Liver (tissue), 3 donors: ENCODE results near the gene ERC1.

Experiments
- CTCF ChIP-seq: fragments of 150-350 bp; IDR thresholded peaks from 2 replicates; pipeline ENCODE4 v1.5.1; 2017; ENCODE audit warnings: improper control_type of control experiment, low read depth, low read length; ENCODE audit not compliant: missing input control
- EGR1 ChIP-seq, 2 donors: IDR thresholded peaks; 2 replicates each; pipeline ENCODE4 v1.6.1; 2016 to 2018; ENCODE audit warnings: antibody characterized with exemption in 2 of 2, low read depth in 2 of 2
- GABPA ChIP-seq, 2 donors: IDR thresholded peaks in 1 of 2; conservative IDR thresholded peaks in 1 of 2; 2 replicates each; pipeline ENCODE4 v1.6.1; 2016; ENCODE audit warnings: antibody characterized with exemption in 2 of 2, mild to moderate bottlenecking in 1 of 2, moderate library complexity in 1 of 2
- HNF4A ChIP-seq, 2 donors: conservative IDR thresholded peaks; 2 replicates each; pipeline ENCODE4 v1.6.1; 2016; ENCODE audit warnings: antibody characterized with exemption in 2 of 2, mild to moderate bottlenecking in 2 of 2
- JUND ChIP-seq, 2 donors: IDR thresholded peaks; 2 replicates each; pipeline ENCODE4 v1.6.1; 2016; ENCODE audit warnings: antibody characterized with exemption in 2 of 2
- NR2F2 ChIP-seq: IDR thresholded peaks from 2 replicates; pipeline ENCODE4 v1.6.1; 2016; ENCODE audit warnings: antibody characterized with exemption
- RAD21 ChIP-seq, 2 donors: IDR thresholded peaks; 2 replicates each; pipeline ENCODE4 v1.6.1; 2016; ENCODE audit warnings: antibody characterized with exemption in 2 of 2, mild to moderate bottlenecking in 2 of 2
- REST ChIP-seq: IDR thresholded peaks from 2 replicates; pipeline ENCODE4 v1.6.1; 2016; ENCODE audit warnings: antibody characterized with exemption, mild to moderate bottlenecking
- RXRA ChIP-seq, 2 donors: IDR thresholded peaks; 2 replicates each; pipeline ENCODE4 v1.6.1; 2017 to 2018; ENCODE audit warnings: antibody characterized with exemption in 2 of 2, mild to moderate bottlenecking in 1 of 2
- SP1 ChIP-seq: IDR thresholded peaks from 2 replicates; pipeline ENCODE4 v1.6.1; 2018; ENCODE audit warnings: antibody characterized with exemption, mild to moderate bottlenecking
- TAF1 ChIP-seq: conservative IDR thresholded peaks from 2 replicates; pipeline ENCODE4 v1.6.1; 2016; ENCODE audit warnings: antibody characterized with exemption, mild to moderate bottlenecking
- YY1 ChIP-seq: IDR thresholded peaks from 2 replicates; pipeline ENCODE4 v1.6.1; 2016; ENCODE audit warnings: antibody characterized with exemption, mild to moderate bottlenecking
- TF ChIP-seq, protein P1 (sequence below): IDR thresholded peaks from 2 replicates; pipeline ENCODE4 v1.6.1; 2016; ENCODE audit warnings: antibody characterized with exemption
- TF ChIP-seq, protein P2 (sequence below): IDR thresholded peaks from 2 replicates; pipeline ENCODE4 v1.6.1; 2016; ENCODE audit warnings: antibody characterized with exemption
- donor health status: healthy.
- donor health status: healthy.

DNA sequence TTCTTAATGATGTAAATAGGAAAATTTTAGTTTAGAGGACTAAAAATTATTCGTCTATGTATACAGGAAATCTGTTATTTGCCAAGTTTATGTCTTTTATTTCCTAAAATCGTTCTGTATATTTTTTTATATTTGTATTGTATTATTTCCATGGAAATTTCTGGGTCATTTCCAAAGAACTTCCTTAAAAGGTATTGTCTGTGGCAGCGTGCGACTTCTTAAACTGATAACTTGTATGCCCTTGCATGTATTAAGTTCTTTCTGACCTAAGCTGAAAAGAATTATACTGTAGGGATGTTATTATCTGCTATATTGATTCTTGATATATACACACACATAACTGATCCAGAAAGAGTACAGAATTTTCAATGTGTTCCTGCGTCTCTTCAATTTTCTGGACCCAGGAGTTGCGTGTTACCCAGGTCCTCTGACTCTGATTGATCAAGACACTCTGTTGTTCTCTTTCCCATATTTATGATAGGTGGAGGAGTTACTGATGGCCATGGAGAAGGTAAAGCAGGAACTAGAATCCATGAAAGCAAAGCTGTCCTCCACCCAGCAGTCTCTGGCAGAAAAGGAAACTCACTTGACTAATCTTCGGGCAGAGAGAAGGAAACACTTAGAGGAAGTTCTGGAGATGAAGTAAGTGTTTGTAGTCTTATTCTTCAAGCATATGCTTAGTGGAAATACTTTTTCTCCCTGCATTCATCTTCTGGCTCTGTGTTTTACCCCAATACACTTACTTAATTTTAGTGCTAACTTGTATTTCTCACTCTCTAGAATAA, 298.5 kb downstream of the ERC1 start:
- TF ChIP-seq RAD21 (IDR thresholded peaks at IDR 0.05) (no peak), YY1 (no peak), JUND (IDR thresholded peaks at IDR 0.05) (no peak), CTCF (no peak), EGR1 (IDR thresholded peaks at IDR 0.05; ENCODE audit: low read depth in 2 of 2) (no peak), HNF4A (conservative IDR thresholded peaks at IDR 0.05) (no peak), RXRA (IDR thresholded peaks at IDR 0.05) (no peak), GABPA (IDR thresholded peaks at IDR 0.05 in 1 of 2, conservative IDR thresholded peaks at IDR 0.05 in 1 of 2) (no peak), SP1 (no peak), NR2F2 (no peak), TAF1 (no peak), REST (no peak)
- TF ChIP-seq, protein P1, sequence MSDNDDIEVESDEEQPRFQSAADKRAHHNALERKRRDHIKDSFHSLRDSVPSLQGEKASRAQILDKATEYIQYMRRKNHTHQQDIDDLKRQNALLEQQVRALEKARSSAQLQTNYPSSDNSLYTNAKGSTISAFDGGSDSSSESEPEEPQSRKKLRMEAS: no peak
- TF ChIP-seq, protein P2, sequence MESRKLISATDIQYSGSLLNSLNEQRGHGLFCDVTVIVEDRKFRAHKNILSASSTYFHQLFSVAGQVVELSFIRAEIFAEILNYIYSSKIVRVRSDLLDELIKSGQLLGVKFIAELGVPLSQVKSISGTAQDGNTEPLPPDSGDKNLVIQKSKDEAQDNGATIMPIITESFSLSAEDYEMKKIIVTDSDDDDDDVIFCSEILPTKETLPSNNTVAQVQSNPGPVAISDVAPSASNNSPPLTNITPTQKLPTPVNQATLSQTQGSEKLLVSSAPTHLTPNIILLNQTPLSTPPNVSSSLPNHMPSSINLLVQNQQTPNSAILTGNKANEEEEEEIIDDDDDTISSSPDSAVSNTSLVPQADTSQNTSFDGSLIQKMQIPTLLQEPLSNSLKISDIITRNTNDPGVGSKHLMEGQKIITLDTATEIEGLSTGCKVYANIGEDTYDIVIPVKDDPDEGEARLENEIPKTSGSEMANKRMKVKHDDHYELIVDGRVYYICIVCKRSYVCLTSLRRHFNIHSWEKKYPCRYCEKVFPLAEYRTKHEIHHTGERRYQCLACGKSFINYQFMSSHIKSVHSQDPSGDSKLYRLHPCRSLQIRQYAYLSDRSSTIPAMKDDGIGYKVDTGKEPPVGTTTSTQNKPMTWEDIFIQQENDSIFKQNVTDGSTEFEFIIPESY: no peak
